A549 (cell line): Measurements from ENCODE around the gene PPP1R37. TPM values are rescaled to one million over a fixed set of nuclear protein-coding genes. Genes with fewer than 3 reads are reported as not detected.
A peak's percentile ranks its signal among the peaks of the same experiment; 100 is the strongest.

Source experiments
- ATAC-seq, 2 experiments: fragments of 200-7000 bp in 1 of 2; fragments of >200 bp in 1 of 2; cut with Nextera tagmentation in 1 of 2; cut with Tn5 transposase in 1 of 2; 3 replicates each; pipeline versions ENCODE4 v1.8.0 to v1.9.1; 2018 to 2020; ENCODE audit warnings: mild to moderate bottlenecking in 1 of 2, moderate library complexity in 1 of 2
- CTCF ChIA-PET: fragments of 300-600 bp; sonication (Branson Sonifier 250); formaldehyde crosslinking; extraction: SDS; loops from one replicate; lab custom pipeline; 2021; ENCODE audit warnings: antibody characterized with exemption, inconsistent platforms; lab: Yijun Ruan, JAX
- POLR2A ChIA-PET: fragments of 350-600 bp; formaldehyde crosslinking; extraction: SDS; loops from one replicate; lab custom pipeline; 2021; ENCODE audit warnings: antibody characterized with exemption, inconsistent platforms; lab: Yijun Ruan, JAX
- DNase-seq, 2 experiments: peaks; one replicate each; pipeline versions ENCODE4 v3.0.0 to v3.0.0-alpha.2; 2011 to 2016; ENCODE audit warnings: low read depth in 1 of 2, low spot score in 1 of 2
- FAIRE-seq: peaks from 2 replicates; lab custom pipeline; 2011; peaks lifted over from hg19 to GRCh38; lab: Jason Lieb, UNC
- H3K27ac ChIP-seq, 2 experiments: fragments of >200 bp; sonication (Bioruptor Twin); formaldehyde crosslinking; 3 replicates each; pipeline ENCODE4 v1.5.1; 2016 to 2017
- H3K4me1 ChIP-seq: fragments of >200 bp; sonication (Bioruptor Twin); formaldehyde crosslinking; 3 replicates; pipeline ENCODE4 v1.6.1; 2016
- H3K4me2 ChIP-seq: fragments of >200 bp; sonication (Bioruptor Twin); formaldehyde crosslinking; 3 replicates; pipeline ENCODE4 v1.6.1; 2016
- H3K4me3 ChIP-seq: fragments of >200 bp; sonication (Bioruptor Twin); formaldehyde crosslinking; 3 replicates; pipeline ENCODE4 v1.5.1; 2016
- H3K9me3 ChIP-seq: fragments of >200 bp; sonication (Bioruptor Twin); formaldehyde crosslinking; 3 replicates; pipeline ENCODE4 v1.6.1; 2016
- ATOH8 ChIP-seq: fragments of 250-450 bp; sonication (Bioruptor Pico); IDR thresholded peaks from 2 replicates; pipeline ENCODE4 v1.5.0; 2020; ENCODE audit warnings: low read depth, mild to moderate bottlenecking, moderate library complexity
- CTCF ChIP-seq: fragments of >200 bp; sonication (Bioruptor Twin); formaldehyde crosslinking; IDR thresholded peaks from 3 replicates; pipeline ENCODE4 v1.5.1; 2016
- ESRRA ChIP-seq: fragments of 150-350 bp; IDR thresholded peaks from 2 replicates; pipeline ENCODE4 v1.6.1; 2014; ENCODE audit warnings: mild to moderate bottlenecking, low read length, borderline replicate concordance
- FOXS1 ChIP-seq: fragments of 250-450 bp; sonication (Bioruptor Pico); IDR thresholded peaks from 2 replicates; pipeline ENCODE4 v1.5.0; 2020; ENCODE audit warnings: mild to moderate bottlenecking, moderate library complexity
- HMGXB4 ChIP-seq: fragments of 250-450 bp; sonication (Bioruptor Pico); IDR thresholded peaks from 2 replicates; pipeline ENCODE4 v1.5.0; 2021; ENCODE audit warnings: mild to moderate bottlenecking, moderate library complexity, borderline replicate concordance
- KDM1A ChIP-seq: fragments of 200-600 bp; sonication (generic); IDR thresholded peaks from 2 replicates; pipeline ENCODE4 v1.6.1; 2016; ENCODE audit warnings: low read depth, mild to moderate bottlenecking
- PBX3 ChIP-seq: IDR thresholded peaks from 2 replicates; pipeline ENCODE4 v1.6.1; 2012
- RARB ChIP-seq: fragments of 250-450 bp; sonication (Bioruptor Pico); IDR thresholded peaks from 2 replicates; pipeline ENCODE4 v1.8.0; 2021; ENCODE audit warnings: mild to moderate bottlenecking, moderate library complexity
- RNF2 ChIP-seq: fragments of 200-600 bp; sonication (generic); IDR thresholded peaks from 2 replicates; pipeline ENCODE4 v1.6.1; 2016; ENCODE audit warnings: low read depth, mild to moderate bottlenecking, antibody characterized with exemption, moderate library complexity, borderline replicate concordance
- TFCP2L1 ChIP-seq: fragments of 250-450 bp; sonication (Bioruptor Pico); IDR thresholded peaks from 2 replicates; pipeline ENCODE4 v1.5.0; 2021; ENCODE audit warnings: mild to moderate bottlenecking
- USF2 ChIP-seq: fragments of 450-650 bp; IDR thresholded peaks from 2 replicates; pipeline ENCODE4 v1.6.1; 2014; ENCODE audit warnings: antibody characterized with exemption
- WGBS: methylation state at CpG from one replicate; pipeline ENCODE4 v1.1.6; 2017; ENCODE audit errors: missing lambda C conversion rate; 5-methylcytosine and 5-hydroxymethylcytosine counted together
- polyA plus RNA-seq, 4 experiments: library from polyadenylated mRNA; depleted of rRNA in 3 of 4; stranded (reverse); fragments of >200 nt; fragmentation: RNase III in 1 of 4; extraction: RNeasy Plus Mini Kit Qiagen cat#74134 plus additional on column Dnase treatment in 1 of 4; gene quantifications; 2 replicates in 3 of 4; 3 replicates in 1 of 4; pipeline ENCODE4 v1.2.3, GENCODE V29; 2011 to 2017

Gene PPP1R37
- polyA plus RNA-seq, 2 of the 4 experiments (the other 2 are of a cell fraction) = 9.1 to 21.8 TPM

GRCh38 chr19:45113628-45114027 lies 20.6 kb downstream of the PPP1R37 start (continued):
- no peak for TF ChIP-seq CTCF
- TF ChIP-seq RNF2 = no peak
- TF ChIP-seq ESRRA = no peak

GRCh38 chr19:45114116-45114515 lies 21.1 kb downstream of the PPP1R37 start:
- CTCF ChIA-PET = interaction anchor here (1.5 to 3.7 kb wide), 3 partner anchors 11 to 18 kb away, joined by 4 to 25 read pairs (median 6); no protein-coding TSS in a partner anchor
- peak overlapping the region; percentile 57 for H3K4me2 ChIP-seq
- 93% methylated on average over 4 of the region's 4 CpGs for WGBS
- ATAC-seq = no peak
- peaks cover 15% of the 10 kb centered on the region for H3K4me1 ChIP-seq
- FAIRE-seq = no peak
- POLR2A ChIA-PET = interaction anchor here (1.3 kb wide), 1 partner anchor 22 kb away, joined by 4 read pairs; the partner anchor contains the start of gene PPP1R37
- H3K4me3 ChIP-seq = no peak overlapping the region
- DNase-seq = no peak
- peak overlapping the region in 1 of 2 experiments; percentile 32; a peak in 2 of 6 replicates for H3K27ac ChIP-seq
- no peak for TF ChIP-seq HMGXB4 (CRISPR knock-in tag)
- TF ChIP-seq TFCP2L1 = no peak
- no peak for TF ChIP-seq ATOH8 (CRISPR knock-in tag)
- no peak for TF ChIP-seq USF2
- no peak for TF ChIP-seq RARB (CRISPR knock-in tag)
- no peaks in the 10 kb centered on the region for H3K9me3 ChIP-seq

GRCh38 chr19:45115809-45116615 lies 23.0 kb downstream of the PPP1R37 start:
- CTCF ChIA-PET = interaction anchor here (1.3 to 2.2 kb wide), 3 partner anchors 14 to 62 kb away, joined by 4 to 6 read pairs (median 6); partner anchors contain the start of gene TRAPPC6A

More at GRCh38 chr19:45115809-45116615, 23.0 kb downstream of the PPP1R37 start:
- Histone ChIP-seq H3K4me3 (no peak overlapping the region), H3K27ac (no peak overlapping the region), H3K4me2 (no peak overlapping the region), H3K9me3 (no peaks in the 10 kb centered on the region), H3K4me1 (peaks cover 15% of the 10 kb centered on the region)
- TF ChIP-seq ATOH8 (CRISPR knock-in tag) (no peak), FOXS1 (no peak), PBX3 (no peak), KDM1A (no peak)
- ATAC-seq (no peak; a peak in 1 of 6 replicates), FAIRE-seq (no peak), DNase-seq (no peak)
- POLR2A ChIA-PET = interaction anchor here (0.8 kb wide), 1 partner anchor 23 kb away, joined by 3 read pairs; the partner anchor contains the start of gene PPP1R37
- WGBS = 92% methylated on average over 17 of the region's 21 CpGs
